ENCODE measurements around the gene SLC9A1. TPM values are rescaled to one million over a fixed set of nuclear protein-coding genes. Genes with fewer than 3 reads are reported as not detected.

The SLC9A1 gene
- total and polyA plus RNA-seq, 2 donors (not counting 1 experiment from before 2014, with no cell fraction given), result 7.3 to 22.5 TPM

DNA sequence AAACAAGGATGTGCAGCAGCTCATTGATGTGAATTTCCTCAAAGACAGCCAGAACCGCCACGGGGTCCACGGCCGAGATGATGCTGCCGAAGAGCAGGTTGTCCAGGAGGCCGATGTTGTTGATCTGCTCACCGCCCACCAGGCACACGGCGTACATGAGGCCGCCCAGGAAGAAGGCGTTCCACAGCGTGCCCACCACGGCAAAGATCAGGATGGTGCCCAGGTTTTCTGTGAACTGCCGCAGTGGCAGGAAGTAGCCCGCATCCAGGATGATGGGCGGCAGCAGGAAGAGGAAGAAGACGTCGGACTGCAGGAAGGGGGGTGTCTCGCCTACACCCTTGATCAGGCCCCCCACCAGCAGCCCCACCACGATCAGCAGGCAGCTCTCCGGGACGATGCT, 41.1 kb downstream of the SLC9A1 start:
- no peaks in the 10 kb centered on the region for H4K20me1 ChIP-seq (ENCODE audit: control insufficient read depth, insufficient read depth, low read length, poor library complexity, severe bottlenecking)
- no peak overlapping the region for H3K4me3 ChIP-seq (ENCODE audit: control extremely low read depth in 1 of 5, extremely low read depth in 1 of 5, insufficient read depth in 1 of 5, low read depth in 2 of 5, low read length in 4 of 5)
- ATAC-seq (ENCODE audit: low read depth), result no peak
- intact Hi-C loops (cut with micrococcal nuclease), result no loop called here
- no peaks in the 10 kb centered on the region for H3K27me3 Mint-ChIP-seq
- H3K27me3 ChIP-seq (replicated peaks in 1 of 4; ENCODE audit: control extremely low read depth in 1 of 4, control insufficient read depth in 3 of 4, insufficient read depth in 4 of 4, low read length in 3 of 4), result no peaks in the 10 kb centered on the region
- peak overlapping the region; percentile 38 for H3K27ac Mint-ChIP-seq
- H3K27ac ChIP-seq (ENCODE audit: low read length in 2 of 2), result no peak overlapping the region
- H3K9me3 ChIP-seq (ENCODE audit: control extremely low read depth in 1 of 3, control insufficient read depth in 2 of 3, insufficient read depth in 1 of 3, low read length in 2 of 3), result no peaks in the 10 kb centered on the region
- H3K4me3 Mint-ChIP-seq, result no peak overlapping the region
- TF ChIP-seq, protein P1, sequence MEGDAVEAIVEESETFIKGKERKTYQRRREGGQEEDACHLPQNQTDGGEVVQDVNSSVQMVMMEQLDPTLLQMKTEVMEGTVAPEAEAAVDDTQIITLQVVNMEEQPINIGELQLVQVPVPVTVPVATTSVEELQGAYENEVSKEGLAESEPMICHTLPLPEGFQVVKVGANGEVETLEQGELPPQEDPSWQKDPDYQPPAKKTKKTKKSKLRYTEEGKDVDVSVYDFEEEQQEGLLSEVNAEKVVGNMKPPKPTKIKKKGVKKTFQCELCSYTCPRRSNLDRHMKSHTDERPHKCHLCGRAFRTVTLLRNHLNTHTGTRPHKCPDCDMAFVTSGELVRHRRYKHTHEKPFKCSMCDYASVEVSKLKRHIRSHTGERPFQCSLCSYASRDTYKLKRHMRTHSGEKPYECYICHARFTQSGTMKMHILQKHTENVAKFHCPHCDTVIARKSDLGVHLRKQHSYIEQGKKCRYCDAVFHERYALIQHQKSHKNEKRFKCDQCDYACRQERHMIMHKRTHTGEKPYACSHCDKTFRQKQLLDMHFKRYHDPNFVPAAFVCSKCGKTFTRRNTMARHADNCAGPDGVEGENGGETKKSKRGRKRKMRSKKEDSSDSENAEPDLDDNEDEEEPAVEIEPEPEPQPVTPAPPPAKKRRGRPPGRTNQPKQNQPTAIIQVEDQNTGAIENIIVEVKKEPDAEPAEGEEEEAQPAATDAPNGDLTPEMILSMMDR (IDR thresholded peaks at IDR 0.05), result no peak
- TF ChIP-seq EZH2 (IDR thresholded peaks at IDR 0.05; ENCODE audit: borderline replicate concordance, insufficient read depth, low read depth, low read length, poor library complexity, severe bottlenecking), result no peak
- no peak for DNase-seq
- peaks cover 22% of the 10 kb centered on the region for H3K4me1 Mint-ChIP-seq
- H3K79me2 ChIP-seq (ENCODE audit: control insufficient read depth, insufficient read depth, low read length), result peaks cover 7% of the 10 kb centered on the region
- CTCF ChIA-PET, result interaction anchor here (1.1 to 18.4 kb wide), 6 partner anchors 12 to 183 kb away, joined by 5 to 343 read pairs (median 15); no protein-coding TSS in a partner anchor
- H3K4me2 ChIP-seq (replicated peaks; ENCODE audit: low read depth, low read length, poor library complexity, severe bottlenecking), result no peak overlapping the region
- H2AFZ ChIP-seq (ENCODE audit: insufficient read depth, low read depth, low read length, poor library complexity, severe bottlenecking), result no peak overlapping the region
- no peaks in the 10 kb centered on the region for H3K9me3 Mint-ChIP-seq (ENCODE audit: insufficient read depth)
- H3K9ac ChIP-seq (ENCODE audit: low read length), result no peak overlapping the region
- 93% methylated on average over 22 of the region's 22 CpGs for WGBS (ENCODE audit: insufficient coverage)
- POLR2A ChIA-PET, result interaction anchor here (0.8 kb wide), 1 partner anchor 183 kb away, joined by 8 read pairs; no protein-coding TSS in a partner anchor
- peaks cover 10 to 23% of the 10 kb centered on the region in 2 donors for H3K4me1 ChIP-seq (ENCODE audit: control insufficient read depth in 2 of 2, insufficient read depth in 2 of 2, low read length in 2 of 2)
- H3K36me3 ChIP-seq (replicated peaks in 1 of 2; ENCODE audit: control extremely low read depth in 1 of 2, control insufficient read depth in 1 of 2, extremely low read depth in 1 of 2, insufficient read depth in 2 of 2, low read length in 1 of 2), result no peaks in the 10 kb centered on the region
